IMR-90 (cell line): ENCODE measurements around the gene RNF148. TPM values are rescaled to one million over a fixed set of nuclear protein-coding genes. Genes with fewer than 3 reads are reported as not detected.

Source experiments
- ATAC-seq: fragments of 200-7000 bp; cut with Tn5 transposase; 2 replicates; pipeline ENCODE4 v1.9.1; 2020; ENCODE audit warnings: low read depth, mild to moderate bottlenecking, moderate library complexity
- BruUV-seq: library from RNA; stranded (reverse); fragments of 400-500 nt; replicated peaks from 2 replicates; lab custom pipeline; 2021; lab: Mats Ljungman, UMichigan
- CTCF ChIA-PET: fragments of 300-600 bp; formaldehyde crosslinking; extraction: SDS; loops from one replicate; lab custom pipeline; 2021; ENCODE audit warnings: antibody characterized with exemption; lab: Yijun Ruan, JAX
- POLR2A ChIA-PET: fragments of 300-600 bp; sonication (Branson Sonifier 250); formaldehyde crosslinking; loops from one replicate; lab custom pipeline; 2022; ENCODE audit warnings: antibody characterized with exemption; ENCODE audit not compliant: unreplicated experiment; lab: Charles Lee
- DNase-seq: peaks from one replicate; pipeline ENCODE4 v3.0.0; 2013
- H2AFZ ChIP-seq: replicated peaks from 2 replicates; pipeline ENCODE3; 2013; ENCODE audit warnings: low read length, mild to moderate bottlenecking; ENCODE audit not compliant: poor library complexity
- H2AK5ac ChIP-seq: 2 replicates; pipeline ENCODE4 v1.6.1; 2013; ENCODE audit warnings: low read depth, low read length, inconsistent platforms
- H2AK9ac ChIP-seq: replicated peaks from 2 replicates; pipeline ENCODE3; 2013; ENCODE audit warnings: mild to moderate bottlenecking, low read depth, low read length, moderate library complexity; ENCODE audit not compliant: poor library complexity
- H2BK120ac ChIP-seq: 2 replicates; pipeline ENCODE4 v1.6.1; 2013; ENCODE audit warnings: low read depth, low read length, inconsistent platforms
- H2BK15ac ChIP-seq: 3 replicates; pipeline ENCODE4 v1.6.1; 2013; ENCODE audit warnings: low read depth, low read length, inconsistent platforms
- H2BK20ac ChIP-seq: 2 replicates; pipeline ENCODE4 v1.6.1; 2013; ENCODE audit warnings: low read depth, mild to moderate bottlenecking, inconsistent platforms, low read length, moderate library complexity
- H2BK5ac ChIP-seq: 2 replicates; pipeline ENCODE4 v1.6.1; 2013; ENCODE audit warnings: mild to moderate bottlenecking, low read depth, low read length, inconsistent platforms; ENCODE audit not compliant: poor library complexity, severe bottlenecking
- H3K14ac ChIP-seq: replicated peaks from 2 replicates; pipeline ENCODE4 v1.6.1; 2013; ENCODE audit warnings: low read depth, low read length, inconsistent platforms
- H3K18ac ChIP-seq: 2 replicates; pipeline ENCODE4 v1.6.1; 2013; ENCODE audit warnings: low read depth, low read length, control low read depth
- H3K23ac ChIP-seq: 2 replicates; pipeline ENCODE4 v1.6.1; 2013; ENCODE audit warnings: low read depth, low read length, inconsistent platforms
- H3K27ac ChIP-seq: 2 replicates; pipeline ENCODE4 v1.5.1; 2013; ENCODE audit warnings: mild to moderate bottlenecking, control low read depth, low read length; ENCODE audit not compliant: insufficient read depth
- H3K27me3 ChIP-seq: 2 replicates; pipeline ENCODE4 v1.6.1; 2013; ENCODE audit warnings: low read length; ENCODE audit not compliant: control insufficient read depth, insufficient read depth
- H3K36me3 ChIP-seq: 2 replicates; pipeline ENCODE4 v1.6.1; 2013; ENCODE audit warnings: low read length, mixed read lengths; ENCODE audit not compliant: control insufficient read depth, insufficient read depth
- H3K4ac ChIP-seq: 2 replicates; pipeline ENCODE4 v1.6.1; 2013; ENCODE audit warnings: low read depth, low read length, inconsistent platforms
- H3K4me1 ChIP-seq: 2 replicates; pipeline ENCODE4 v1.6.1; 2013; ENCODE audit warnings: low read length, mixed read lengths; ENCODE audit not compliant: control insufficient read depth, insufficient read depth
- H3K4me2 ChIP-seq: 2 replicates; pipeline ENCODE4 v1.6.1; 2013; ENCODE audit warnings: low read depth, mild to moderate bottlenecking, control low read depth, low read length, moderate library complexity
- H3K4me3 ChIP-seq: 2 replicates; pipeline ENCODE4 v1.5.1; 2013; ENCODE audit warnings: low read depth, mild to moderate bottlenecking, control low read depth, low read length, moderate library complexity; ENCODE audit not compliant: insufficient read depth
- H3K56ac ChIP-seq: 2 replicates; pipeline ENCODE4 v1.6.1; 2013; ENCODE audit warnings: low read length, inconsistent platforms; ENCODE audit not compliant: insufficient read depth; ENCODE audit errors: extremely low read depth
- H3K79me1 ChIP-seq, 2 experiments: 2 replicates each; pipeline ENCODE4 v1.6.1; 2013; ENCODE audit warnings: low read length in 2 of 2, inconsistent platforms in 1 of 2, low read depth in 1 of 2
- H3K9ac ChIP-seq: 2 replicates; pipeline ENCODE4 v1.6.1; 2013; ENCODE audit warnings: low read depth, low read length, control low read depth
- H3K9me1 ChIP-seq: 2 replicates; pipeline ENCODE4 v1.6.1; 2013; ENCODE audit warnings: low read length, inconsistent platforms; ENCODE audit not compliant: insufficient read depth
- H3K9me3 ChIP-seq: 2 replicates; pipeline ENCODE4 v1.6.1; 2013; ENCODE audit warnings: low read length; ENCODE audit not compliant: control insufficient read depth, insufficient read depth
- H4K20me1 ChIP-seq: 2 replicates; pipeline ENCODE4 v1.6.1; 2013; ENCODE audit warnings: low read length, inconsistent platforms; ENCODE audit not compliant: insufficient read depth
- H4K5ac ChIP-seq: 2 replicates; pipeline ENCODE4 v1.6.1; 2013; ENCODE audit warnings: mild to moderate bottlenecking, low read depth, low read length, control low read depth
- H4K8ac ChIP-seq, 2 experiments: 2 replicates each; pipeline ENCODE4 v1.6.1; 2013; ENCODE audit warnings: low read depth in 2 of 2, low read length in 2 of 2, control low read depth in 1 of 2, inconsistent platforms in 1 of 2
- H4K91ac ChIP-seq: 2 replicates; pipeline ENCODE4 v1.6.1; 2013; ENCODE audit warnings: low read depth, low read length, inconsistent platforms; ENCODE audit not compliant: insufficient read depth
- BHLHE40 ChIP-seq: fragments of 150-350 bp; IDR thresholded peaks from 2 replicates; pipeline ENCODE4 v1.6.1; 2016; ENCODE audit warnings: mild to moderate bottlenecking, low read depth, low read length
- MAZ ChIP-seq: IDR thresholded peaks from 2 replicates; pipeline ENCODE4 v1.6.1; 2012; ENCODE audit warnings: low read depth, mild to moderate bottlenecking, low read length, improper control_type of control experiment, moderate library complexity, borderline replicate concordance
- MXI1 ChIP-seq: IDR thresholded peaks from 2 replicates; pipeline ENCODE4 v1.6.1; 2012; ENCODE audit warnings: low read depth, mild to moderate bottlenecking, low read length, moderate library complexity, borderline replicate concordance
- RFX5 ChIP-seq: IDR thresholded peaks from 2 replicates; pipeline ENCODE4 v1.8.0; 2012; ENCODE audit warnings: low read depth, mild to moderate bottlenecking, low read length, moderate library complexity
- dilution Hi-C: fragments of 300-500 bp; cut with HindIII; formaldehyde crosslinking; loops from one replicate; pipeline ENCODE4 v1.14.3; 2018; ENCODE audit warnings: low sequenced_read_pairs; ENCODE audit not compliant: unreplicated experiment
- in situ Hi-C: fragments of 300-500 bp; cut with MboI; formaldehyde crosslinking; loops from 3 replicates; pipeline ENCODE4 v1.14.3; 2019; ENCODE audit warnings: low sequenced_read_pairs, inconsistent platforms, mixed read lengths
- intact Hi-C: fragments of 100-400 bp; cut with micrococcal nuclease; formaldehyde crosslinking; loops from 2 replicates; pipeline ENCODE4 v1.10.0; 2022
- polyA plus RNA-seq, 3 experiments: library from polyadenylated mRNA; depleted of rRNA; stranded (reverse); fragments of >200 nt; gene quantifications; 2 replicates each; pipeline ENCODE4 v1.2.3, GENCODE V29; 2012; ENCODE audit warnings: low replicate concordance in 1 of 3
- total RNA-seq: library from RNA; depleted of rRNA; stranded (reverse); fragments of >200 nt; gene quantifications from 2 replicates; pipeline ENCODE4 v1.2.3, GENCODE V29; 2012
- TF ChIP-seq, protein P1 (sequence below): fragments of 150-350 bp; IDR thresholded peaks from 2 replicates; pipeline ENCODE4 v1.6.1; 2017; ENCODE audit warnings: mild to moderate bottlenecking, antibody characterized with exemption, low read length, low read depth

Gene RNF148
- total and polyA plus RNA-seq, 2 of the 4 experiments (the other 2 are of a cell fraction) = not detected

DNA sequence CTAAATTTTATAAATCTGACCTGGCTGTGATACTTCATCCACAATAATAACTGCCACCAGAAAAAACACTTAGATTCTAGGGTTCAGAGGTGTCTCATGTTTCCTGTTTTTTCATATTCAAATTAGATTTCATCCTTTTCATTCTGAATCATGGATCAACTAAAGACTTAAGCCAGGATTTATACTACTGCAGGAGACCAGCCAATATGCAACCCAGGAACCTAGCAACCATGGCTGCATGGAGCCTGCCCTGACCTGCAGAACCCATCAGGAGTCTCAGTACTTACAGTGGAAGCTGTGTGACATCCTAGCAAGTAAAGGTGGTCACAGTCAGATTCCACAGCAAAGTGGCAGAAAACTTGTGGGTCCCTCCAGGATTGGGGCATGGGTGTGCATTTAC, 40.5 kb upstream of the RNF148 start:
- H3K9ac ChIP-seq = no peak overlapping the region
- H3K4me2 ChIP-seq = no peak overlapping the region
- H3K9me1 ChIP-seq = no peaks in the 10 kb centered on the region
- H2BK20ac ChIP-seq = no peak overlapping the region
- in situ Hi-C loops = no loop called here
- dilution Hi-C loops = no loop called here
- no peak overlapping the region for H4K91ac ChIP-seq
- ChIA-PET POLR2A (no interaction called here), CTCF (no interaction called here)
- no peak overlapping the region for H3K4me3 ChIP-seq
- H2AK5ac ChIP-seq = no peak overlapping the region
- H3K23ac ChIP-seq = no peak overlapping the region
- no peak overlapping the region for H2AK9ac ChIP-seq
- H3K9me3 ChIP-seq = no peaks in the 10 kb centered on the region; the same call in 1 of the 2 replicates
- H4K8ac ChIP-seq = no peak overlapping the region
- TF ChIP-seq, protein P1, sequence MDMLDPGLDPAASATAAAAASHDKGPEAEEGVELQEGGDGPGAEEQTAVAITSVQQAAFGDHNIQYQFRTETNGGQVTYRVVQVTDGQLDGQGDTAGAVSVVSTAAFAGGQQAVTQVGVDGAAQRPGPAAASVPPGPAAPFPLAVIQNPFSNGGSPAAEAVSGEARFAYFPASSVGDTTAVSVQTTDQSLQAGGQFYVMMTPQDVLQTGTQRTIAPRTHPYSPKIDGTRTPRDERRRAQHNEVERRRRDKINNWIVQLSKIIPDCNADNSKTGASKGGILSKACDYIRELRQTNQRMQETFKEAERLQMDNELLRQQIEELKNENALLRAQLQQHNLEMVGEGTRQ = no peak
- TF ChIP-seq RFX5 (no peak), BHLHE40 (no peak), MAZ (no peak), MXI1 (no peak)
- H3K27me3 ChIP-seq = no peaks in the 10 kb centered on the region
- H3K4me1 ChIP-seq = no peaks in the 10 kb centered on the region
- ATAC-seq = no peak
- no TSS peak for BruUV-seq
- H3K4ac ChIP-seq = no peak overlapping the region
- H3K36me3 ChIP-seq = no peaks in the 10 kb centered on the region
- no peak overlapping the region for H3K27ac ChIP-seq
- H3K79me1 ChIP-seq = no peaks in the 10 kb centered on the region
- H2BK15ac ChIP-seq = no peak overlapping the region
- H2BK5ac ChIP-seq = no peak overlapping the region
- H4K5ac ChIP-seq = no peak overlapping the region
- intact Hi-C loops = no loop called here
- no peak for DNase-seq
- no peak overlapping the region for H3K18ac ChIP-seq
- H3K14ac ChIP-seq = no peak overlapping the region
- no peak overlapping the region for H3K56ac ChIP-seq
- H2AFZ ChIP-seq = no peak overlapping the region
- H2BK120ac ChIP-seq = no peak overlapping the region
- no peaks in the 10 kb centered on the region for H4K20me1 ChIP-seq
